Ishikawa (cell line): ENCODE results near the gene GRAMD1A.

Source experiments
- CEBPB ChIP-seq: IDR thresholded peaks from 2 replicates; pipeline ENCODE4 v1.6.1; 2012
- CREB1 ChIP-seq: IDR thresholded peaks from 2 replicates; pipeline ENCODE4 v1.6.1; 2012; ENCODE audit warnings: low read depth
- EGR1 ChIP-seq: IDR thresholded peaks from 2 replicates; pipeline ENCODE4 v1.6.1; 2012
- EP300 ChIP-seq: IDR thresholded peaks from 2 replicates; pipeline ENCODE4 v1.6.1; 2012; ENCODE audit warnings: borderline replicate concordance
- FOXM1 ChIP-seq: IDR thresholded peaks from 2 replicates; pipeline ENCODE4 v1.6.1; 2012; ENCODE audit warnings: low read depth, borderline replicate concordance
- MAX ChIP-seq: IDR thresholded peaks from 2 replicates; pipeline ENCODE4 v1.6.1; 2012
- NFIC ChIP-seq: IDR thresholded peaks from 2 replicates; pipeline ENCODE4 v1.6.1; 2012
- RAD21 ChIP-seq: IDR thresholded peaks from 2 replicates; pipeline ENCODE4 v1.6.1; 2012; ENCODE audit warnings: low read depth
- REST ChIP-seq: IDR thresholded peaks from 2 replicates; pipeline ENCODE4 v1.6.1; 2012; ENCODE audit warnings: low read depth, mild to moderate bottlenecking
- TAF1 ChIP-seq: IDR thresholded peaks from 2 replicates; pipeline ENCODE4 v1.6.1; 2012; ENCODE audit warnings: low read depth, mild to moderate bottlenecking
- TCF12 ChIP-seq: IDR thresholded peaks from 2 replicates; pipeline ENCODE4 v1.6.1; 2012; ENCODE audit warnings: low read depth
- TEAD4 ChIP-seq: IDR thresholded peaks from 2 replicates; pipeline ENCODE4 v1.6.1; 2012
- USF1 ChIP-seq: IDR thresholded peaks from 2 replicates; pipeline ENCODE4 v1.6.1; 2012
- YY1 ChIP-seq: IDR thresholded peaks from 2 replicates; pipeline ENCODE4 v1.6.1; 2012; ENCODE audit warnings: low read depth
- ZBTB7A ChIP-seq: IDR thresholded peaks from 2 replicates; pipeline ENCODE4 v1.6.1; 2012; ENCODE audit warnings: low read depth

Gene GRAMD1A

GRCh38 chr19:35049456-35049855 lies 49.3 kb downstream of the GRAMD1A start:
- TF ChIP-seq TEAD4 (no peak), REST (no peak), ZBTB7A (no peak), EP300 (no peak), YY1 (no peak), TAF1 (no peak)

GRCh38 chr19:35051796-35052195 lies 51.7 kb downstream of the GRAMD1A start:
- TF ChIP-seq FOXM1 (no peak), TEAD4 (no peak), ZBTB7A (no peak), TCF12 (no peak)

GRCh38 chr19:35052599-35053190 lies 52.6 kb downstream of the GRAMD1A start:
- TF ChIP-seq CEBPB (no peak), ZBTB7A (no peak)

- TF ChIP-seq CREB1 (no peak), EP300 (no peak), USF1 (no peak), REST (no peak), RAD21 (no peak)
Observed at GRCh38 chr19:35053667-35054293, 53.7 kb downstream of the GRAMD1A start.

GRCh38 chr19:35054626-35055025 lies 54.5 kb downstream of the GRAMD1A start:
- TF ChIP-seq CREB1, result no peak
- TF ChIP-seq EGR1, result no peak
- no peak for TF ChIP-seq YY1
- no peak for TF ChIP-seq USF1
- TF ChIP-seq EP300, result no peak
- no peak for TF ChIP-seq REST
- no peak for TF ChIP-seq CEBPB
- TF ChIP-seq MAX, result no peak
- no peak for TF ChIP-seq RAD21
- no peak for TF ChIP-seq FOXM1
- no peak for TF ChIP-seq NFIC
- no peak for TF ChIP-seq ZBTB7A
- no peak for TF ChIP-seq TAF1
- TF ChIP-seq TCF12, result no peak
- no peak for TF ChIP-seq TEAD4

- no peak for TF ChIP-seq MAX
- peak; percentile 56 for TF ChIP-seq RAD21
- no peak for TF ChIP-seq NFIC
- TF ChIP-seq TEAD4, result no peak
- TF ChIP-seq REST, result no peak
- TF ChIP-seq CREB1, result no peak
Observed at GRCh38 chr19:35055715-35056179, 55.6 kb downstream of the GRAMD1A start.
